ENCODE data around the gene RAPGEF1. TPM values are rescaled to one million over a fixed set of nuclear protein-coding genes. Genes with fewer than 3 reads are reported as not detected.

RAPGEF1 gene
- total and polyA plus RNA-seq, 2 of the 13 experiments (the other 11 are each of a cell fraction or from before 2014, with no cell fraction given), result 21.2 to 38.9 TPM

- peak; percentile 91 for TF ChIP-seq ZBTB38 (CRISPR knock-in tag; IDR thresholded peaks at IDR 0.05)
- no peak for TF ChIP-seq ZNF296 (CRISPR knock-in tag; conservative IDR thresholded peaks at IDR 0.05)
- TF ChIP-seq ZNF570 (CRISPR knock-in tag; IDR thresholded peaks at IDR 0.05; ENCODE audit: borderline replicate concordance), result no peak
- TF ChIP-seq ZNF737 (CRISPR knock-in tag; IDR thresholded peaks at IDR 0.05; ENCODE audit: borderline replicate concordance), result no peak
- no peak for TF ChIP-seq CBX2 (IDR thresholded peaks at IDR 0.05; ENCODE audit: low read depth, low read length)
- TF ChIP-seq CBX2 (CRISPR knock-in tag; IDR thresholded peaks at IDR 0.05; ENCODE audit: low read depth), result no peak
- TF ChIP-seq ZNF512B (CRISPR knock-in tag; IDR thresholded peaks at IDR 0.05; ENCODE audit: borderline replicate concordance), result no peak
- TF ChIP-seq ZBTB4 (CRISPR knock-in tag; IDR thresholded peaks at IDR 0.05; ENCODE audit: borderline replicate concordance), result peak; percentile 82; the same call in 1 of the 2 replicates
- no peak for TF ChIP-seq ZNF788 (CRISPR knock-in tag; IDR thresholded peaks at IDR 0.05; ENCODE audit: borderline replicate concordance)
- no peak for TF ChIP-seq ZNF224 (CRISPR knock-in tag; IDR thresholded peaks at IDR 0.05)
- TF ChIP-seq FOXM1 (CRISPR knock-in tag; IDR thresholded peaks at IDR 0.05), result no peak
- no peak for TF ChIP-seq IRX3 (CRISPR knock-in tag; IDR thresholded peaks at IDR 0.05; ENCODE audit: borderline replicate concordance, low read depth)
- no peak for TF ChIP-seq MLLT10 (CRISPR knock-in tag; IDR thresholded peaks at IDR 0.05)
- no peak for TF ChIP-seq JUND (CRISPR knock-in tag; IDR thresholded peaks at IDR 0.05)
- TF ChIP-seq ZNF770 (CRISPR knock-in tag; IDR thresholded peaks at IDR 0.05), result peak; percentile 99
- no peak for TF ChIP-seq ATF5 (CRISPR knock-in tag; IDR thresholded peaks at IDR 0.05; ENCODE audit: low read depth)
- no peak for TF ChIP-seq ZBTB46 (CRISPR knock-in tag; IDR thresholded peaks at IDR 0.05; ENCODE audit: borderline replicate concordance)
Observed at GRCh38 chr9:131601683-131602181, 138.1 kb downstream of the RAPGEF1 start (continued).
